HEK293 (cell line): ENCODE measurements around the gene CHAC1.
A peak's percentile ranks its signal among the peaks of the same experiment; 100 is the strongest.

ENCODE experiments used
- CTCF ChIA-PET: fragments of 350-600 bp; formaldehyde crosslinking; extraction: SDS; loops from one replicate; lab custom pipeline; 2021; ENCODE audit warnings: antibody characterized with exemption; lab: Yijun Ruan, JAX
- POLR2A ChIA-PET: fragments of 300-600 bp; formaldehyde crosslinking; extraction: SDS; loops from one replicate; lab custom pipeline; 2020; ENCODE audit warnings: antibody characterized with exemption, inconsistent platforms; lab: Yijun Ruan, JAX
- H3K27ac ChIP-seq: fragments of 200-500 bp; sonication (Bioruptor generic); 2 replicates; pipeline ENCODE4 v1.5.1; 2014; ENCODE audit warnings: low read depth, low read length, control low read depth, inconsistent platforms; ENCODE audit errors: extremely low read depth
- H3K36me3 ChIP-seq, 2 experiments: fragments of 200-500 bp in 1 of 2; sonication (Bioruptor generic) in 1 of 2; 1 replicate in 1 of 2; 2 replicates in 1 of 2; pipeline ENCODE4 v1.5.1; 2014 to 2017; ENCODE audit warnings: inconsistent platforms in 2 of 2, low read length in 2 of 2; ENCODE audit not compliant: control insufficient read depth in 2 of 2, insufficient read depth in 1 of 2
- H3K4me1 ChIP-seq: fragments of 200-500 bp; sonication (Bioruptor generic); 2 replicates; pipeline ENCODE4 v1.5.1; 2014; ENCODE audit warnings: mild to moderate bottlenecking, low read length, inconsistent platforms; ENCODE audit not compliant: control insufficient read depth, insufficient read depth
- H3K4me3 ChIP-seq: 2 replicates; pipeline ENCODE4 v1.5.1; 2011; ENCODE audit warnings: low read depth, mild to moderate bottlenecking, control low read depth, low read length, moderate library complexity
- H3K9me3 ChIP-seq: fragments of 200-500 bp; sonication (Bioruptor generic); 2 replicates; pipeline ENCODE4 v1.5.1; 2014; ENCODE audit warnings: low read depth, low read length, inconsistent platforms; ENCODE audit not compliant: control insufficient read depth, insufficient read depth
- ATF2 ChIP-seq: fragments of 450-650 bp; formaldehyde crosslinking; IDR thresholded peaks from 2 replicates; pipeline ENCODE4 v1.5.1; 2016; ENCODE audit warnings: missing biosample characterization, missing genetic modification characterization, low read depth
- GLI2 ChIP-seq: fragments of 450-650 bp; formaldehyde crosslinking; IDR thresholded peaks from 2 replicates; pipeline ENCODE4; 2017; ENCODE audit warnings: missing biosample characterization, missing genetic modification characterization, low read depth, borderline replicate concordance
- GLIS1 ChIP-seq: fragments of 450-650 bp; formaldehyde crosslinking; IDR thresholded peaks from 2 replicates; pipeline ENCODE4 v1.5.1; 2016; ENCODE audit warnings: missing biosample characterization, missing genetic modification characterization
- KLF1 ChIP-seq: fragments of 450-650 bp; formaldehyde crosslinking; IDR thresholded peaks from 2 replicates; pipeline ENCODE4 v1.5.1; 2016; ENCODE audit warnings: missing biosample characterization, missing genetic modification characterization
- KLF10 ChIP-seq: fragments of 450-650 bp; IDR thresholded peaks from 2 replicates; pipeline ENCODE4 v1.5.1; 2018; ENCODE audit warnings: missing biosample characterization, mild to moderate bottlenecking, missing genetic modification characterization
- KLF17 ChIP-seq: fragments of 450-650 bp; formaldehyde crosslinking; IDR thresholded peaks from 2 replicates; pipeline ENCODE4 v1.5.1; 2016; ENCODE audit warnings: missing biosample characterization, missing genetic modification characterization
- SP2 ChIP-seq: fragments of 450-650 bp; formaldehyde crosslinking; IDR thresholded peaks from 2 replicates; pipeline ENCODE4 v1.5.1; 2016; ENCODE audit warnings: missing biosample characterization, missing genetic modification characterization
- ZBTB10 ChIP-seq: fragments of 450-650 bp; formaldehyde crosslinking; IDR thresholded peaks from 2 replicates; pipeline ENCODE4 v1.5.1; 2016; ENCODE audit warnings: missing biosample characterization, missing genetic modification characterization
- ZBTB20 ChIP-seq: fragments of 450-650 bp; formaldehyde crosslinking; IDR thresholded peaks from 2 replicates; pipeline ENCODE4 v1.5.1; 2016; ENCODE audit warnings: missing biosample characterization, missing genetic modification characterization
- ZBTB44 ChIP-seq: fragments of 450-650 bp; IDR thresholded peaks from 2 replicates; pipeline ENCODE4 v1.5.1; 2018; ENCODE audit warnings: missing biosample characterization, mild to moderate bottlenecking, missing genetic modification characterization
- ZNF18 ChIP-seq: fragments of 450-650 bp; formaldehyde crosslinking; IDR thresholded peaks from 2 replicates; pipeline ENCODE4 v1.5.1; 2016; ENCODE audit warnings: missing biosample characterization, missing genetic modification characterization
- ZNF211 ChIP-seq: fragments of 450-650 bp; formaldehyde crosslinking; IDR thresholded peaks from 2 replicates; pipeline ENCODE4 v1.5.1; 2016; ENCODE audit warnings: low read depth, missing biosample characterization, missing genetic modification characterization
- ZNF23 ChIP-seq: fragments of 450-650 bp; formaldehyde crosslinking; IDR thresholded peaks from 2 replicates; pipeline ENCODE4 v1.5.1; 2016; ENCODE audit warnings: missing biosample characterization, missing genetic modification characterization, borderline replicate concordance
- ZNF239 ChIP-seq: fragments of 450-650 bp; formaldehyde crosslinking; IDR thresholded peaks from 2 replicates; pipeline ENCODE4 v1.5.1; 2016; ENCODE audit warnings: missing biosample characterization, missing genetic modification characterization
- ZNF324 ChIP-seq: fragments of 450-650 bp; formaldehyde crosslinking; IDR thresholded peaks from 2 replicates; pipeline ENCODE4 v1.5.1; 2016; ENCODE audit warnings: missing biosample characterization, missing genetic modification characterization
- ZNF48 ChIP-seq: fragments of 450-650 bp; formaldehyde crosslinking; IDR thresholded peaks from 2 replicates; pipeline ENCODE4 v1.5.1; 2016; ENCODE audit warnings: missing biosample characterization, missing genetic modification characterization
- ZNF488 ChIP-seq: fragments of 450-650 bp; formaldehyde crosslinking; IDR thresholded peaks from 2 replicates; pipeline ENCODE4 v1.5.1; 2016; ENCODE audit warnings: missing biosample characterization, missing genetic modification characterization
- ZNF558 ChIP-seq: fragments of 450-650 bp; formaldehyde crosslinking; IDR thresholded peaks from 2 replicates; pipeline ENCODE4 v1.5.1; 2016; ENCODE audit warnings: missing biosample characterization, missing genetic modification characterization
- ZNF561 ChIP-seq: fragments of 450-650 bp; IDR thresholded peaks from 2 replicates; pipeline ENCODE4 v1.5.1; 2018; ENCODE audit warnings: missing biosample characterization, missing genetic modification characterization, borderline replicate concordance
- ZSCAN23 ChIP-seq: fragments of 450-650 bp; formaldehyde crosslinking; IDR thresholded peaks from 2 replicates; pipeline ENCODE4 v1.5.1; 2016; ENCODE audit warnings: missing biosample characterization, missing genetic modification characterization

The CHAC1 gene

GRCh38 chr15:40904552-40905201, 48.6 kb upstream of the CHAC1 start:
- no peak overlapping the region for H3K4me3 ChIP-seq
- H3K9me3 ChIP-seq = no peaks in the 10 kb centered on the region
- peaks cover 2% of the 10 kb centered on the region; the same call in 1 of the 2 replicates for H3K4me1 ChIP-seq
- H3K27ac ChIP-seq = no peak overlapping the region
- H3K36me3 ChIP-seq = peaks cover 0 to 40% of the 10 kb centered on the region in 2 experiments; a peak in 1 of 3 replicates
- ChIA-PET POLR2A (interaction anchor here (1.2 to 2.7 kb wide), 4 partner anchors 10 to 280 kb away, joined by 3 to 12 read pairs (median 8); partner anchors contain the start of genes DLL4 and VPS18), CTCF (interaction anchor here (0.5 to 7.1 kb wide), 25 partner anchors 8 to 324 kb away, joined by 3 to 71 read pairs (median 6); partner anchors contain the start of genes DLL4 and VPS18)
- TF ChIP-seq ZNF18 (tag by site-specific recombination) (no peak), ZNF488 (no peak), ZNF211 (tag by site-specific recombination) (no peak), ZNF324 (tag by site-specific recombination) (no peak), GLI2 (tag by site-specific recombination) (no peak), KLF17 (tag by site-specific recombination) (no peak), ZNF561 (tag by site-specific recombination) (no peak), KLF1 (no peak), ZNF48 (no peak), ZNF23 (tag by site-specific recombination) (no peak)

GRCh38 chr15:40906091-40906990, 46.9 kb upstream of the CHAC1 start:
- POLR2A ChIA-PET = interaction anchor here (0.9 to 1.7 kb wide), 7 partner anchors 15 to 282 kb away, joined by 3 to 11 read pairs (median 4); partner anchors contain the start of genes CHAC1 and DLL4
- H3K27ac ChIP-seq = 0 out of 2 replicates have a peak overlapping the region, but pooled peaks have one; percentile 37
- CTCF ChIA-PET = interaction anchor here (0.5 to 7.1 kb wide), 26 partner anchors 9 to 651 kb away, joined by 3 to 71 read pairs (median 4); partner anchors contain the start of genes DLL4, DNAJC17, NUSAP1 and OIP5
- H3K4me3 ChIP-seq = peak overlapping the region; percentile 30
- H3K36me3 ChIP-seq = peaks cover 0 to 24% of the 10 kb centered on the region in 2 experiments; a peak in 1 of 3 replicates
- peaks cover 2% of the 10 kb centered on the region; the same call in 1 of the 2 replicates for H3K4me1 ChIP-seq
- no peaks in the 10 kb centered on the region for H3K9me3 ChIP-seq
- TF ChIP-seq ZBTB20 (tag by site-specific recombination) = peak; percentile 43; the same call in 1 of the 2 replicates
- no peak for TF ChIP-seq ZSCAN23 (tag by site-specific recombination)
- TF ChIP-seq SP2 (tag by site-specific recombination) = peak; percentile 34
- TF ChIP-seq KLF10 (tag by site-specific recombination) = peak; percentile 95
- no peak for TF ChIP-seq ZNF239 (tag by site-specific recombination)
- 0 out of 2 replicates have a peak, but pooled peaks have one; percentile 37 for TF ChIP-seq ZBTB10 (tag by site-specific recombination)
- TF ChIP-seq ATF2 (tag by site-specific recombination) = no peak
- TF ChIP-seq KLF17 (tag by site-specific recombination) = peak; percentile 65; the same call in 1 of the 2 replicates
- no peak for TF ChIP-seq ZBTB44
- TF ChIP-seq ZNF558 (tag by site-specific recombination) = no peak
- TF ChIP-seq GLIS1 (tag by site-specific recombination) = peak; percentile 84
